HG02588 (cell line): Measurements from ENCODE around the gene IDH3B.
A peak's percentile ranks its signal among the peaks of the same experiment; 100 is the strongest.
"Not testable (repeated sequence)": the region's sequence is repeated elsewhere in the genome, so short reads cannot be mapped to it uniquely, and the experiment has no call there.

Experiments
- ATAC-seq: cut with Tn5 transposase; IDR thresholded peaks from one replicate; pipeline ENCODE4 v1.9.1; 2021; ENCODE audit warnings: mild to moderate bottlenecking, moderate library complexity; ENCODE audit not compliant: unreplicated experiment

The IDH3B gene

GRCh38 chr20:2663887-2664719 is at the start of gene IDH3B:
IDH3B (minus strand) TSS chr20:2664216; CDS start chr20:2664188, 28 bp downstream.
- peak; percentile 86 for ATAC-seq

- no peak for ATAC-seq
Observed at GRCh38 chr20:2713285-2713684, 49.3 kb upstream of the IDH3B start.

- no peak for ATAC-seq
Observed at GRCh38 chr20:2709205-2709981, 45.4 kb upstream of the IDH3B start.

- no peak for ATAC-seq
Observed at GRCh38 chr20:2708665-2709064, 44.6 kb upstream of the IDH3B start.

- no peak for ATAC-seq
Observed at GRCh38 chr20:2708073-2708415, 44.0 kb upstream of the IDH3B start.

GRCh38 chr20:2707353-2708072 is 43.5 kb upstream of the IDH3B start:
- no peak for ATAC-seq

- no peak for ATAC-seq
Observed at GRCh38 chr20:2706688-2707352, 42.8 kb upstream of the IDH3B start.

GRCh38 chr20:2705931-2706645 is 42.1 kb upstream of the IDH3B start:
- ATAC-seq, result no peak

- no peak for ATAC-seq
Observed at GRCh38 chr20:2703716-2704475, 39.9 kb upstream of the IDH3B start.

- ATAC-seq, result no peak
Observed at GRCh38 chr20:2701671-2702081, 37.7 kb upstream of the IDH3B start.

- ATAC-seq, result no peak
Observed at GRCh38 chr20:2700913-2701620, 37.1 kb upstream of the IDH3B start.

- no peak for ATAC-seq
Observed at GRCh38 chr20:2699775-2700413, 35.9 kb upstream of the IDH3B start.

- no peak for ATAC-seq
Observed at GRCh38 chr20:2698912-2699311, 34.9 kb upstream of the IDH3B start.

- ATAC-seq, result no peak
Observed at GRCh38 chr20:2698186-2698817, 34.3 kb upstream of the IDH3B start.

GRCh38 chr20:2697768-2698167 is 33.8 kb upstream of the IDH3B start:
- no peak for ATAC-seq

GRCh38 chr20:2696646-2697045 is 32.6 kb upstream of the IDH3B start:
- no peak for ATAC-seq

GRCh38 chr20:2695984-2696525 is 32.0 kb upstream of the IDH3B start:
- not testable (repeated sequence) for ATAC-seq
